Stimulated activated CD4-positive, alpha-beta T cell treated with anti-CD3 and anti-CD28 coated beads, TNF-alpha, amount 100 ng/mL, for 4 hours (primary cell): ENCODE measurements around the gene PHF12.
"Not testable (repeated sequence)": the region's sequence is repeated elsewhere in the genome, so short reads cannot be mapped to it uniquely, and the experiment has no call there.

Source experiments
- DNase-seq, 3 experiments: peaks; one replicate each; pipeline ENCODE4 v3.0.0-alpha.2; 2020; ENCODE audit warnings: low read depth in 3 of 3

The PHF12 gene

DNA sequence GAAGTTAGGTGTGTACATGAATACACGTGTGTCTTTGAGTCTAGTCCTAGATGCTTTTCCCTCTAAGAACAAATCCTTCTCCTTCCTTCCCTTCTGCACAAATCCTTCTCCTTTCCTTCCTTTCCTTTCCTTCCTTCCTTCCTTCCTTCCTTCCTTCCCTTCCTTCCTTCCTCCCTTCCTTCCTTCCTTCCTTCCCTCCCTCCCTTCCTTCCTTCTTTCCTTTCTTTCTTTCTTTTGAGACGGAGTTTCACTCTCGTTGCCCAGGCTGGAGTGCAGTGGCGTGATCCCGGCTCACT lies 47.8 kb downstream of the PHF12 start:
- not testable (repeated sequence) for DNase-seq

DNA sequence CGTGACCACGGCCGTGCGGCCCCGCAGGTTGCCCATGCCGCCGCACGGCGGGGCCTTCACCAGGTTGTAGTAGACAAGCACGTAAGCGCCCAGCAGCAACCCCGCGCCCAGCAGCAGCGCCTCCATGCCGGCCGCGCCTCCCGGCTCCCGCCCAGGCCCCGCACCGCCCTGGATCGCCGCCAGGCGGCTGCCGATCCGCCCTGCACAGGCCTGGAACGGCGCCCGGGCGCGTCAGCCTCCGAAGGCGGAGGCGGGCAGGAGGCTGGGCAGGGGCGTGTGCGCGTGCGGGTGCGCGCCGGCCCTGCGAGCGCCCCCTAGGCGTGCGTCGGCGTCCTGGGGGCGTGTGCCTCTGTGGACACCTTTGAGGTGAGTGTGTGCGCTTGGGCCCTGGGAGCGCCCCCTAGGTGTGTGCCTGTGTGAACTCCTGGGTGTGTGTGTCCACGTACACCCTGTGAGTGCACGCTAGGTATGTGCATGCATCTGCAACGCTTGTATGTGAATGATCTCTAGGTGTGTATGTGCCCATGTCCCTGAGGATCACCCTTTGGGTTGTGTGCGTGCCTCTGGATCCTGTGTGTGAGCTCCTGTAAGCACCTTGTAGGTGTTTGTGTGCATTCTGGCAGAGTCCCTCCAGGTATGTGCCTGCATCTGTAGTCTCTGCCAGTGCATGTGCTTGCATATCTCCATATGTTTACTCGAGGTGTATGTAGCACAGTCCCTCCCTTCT lies 48.3 kb downstream of the PHF12 start, which contains the start of gene DHRS13:
TSS of gene DHRS13 (minus strand) at position 261 of the 727 bp plus-strand sequence. CDS start at position 126, 135 bp downstream.
- peak; percentile 85 to 92 (median 88) for DNase-seq

DNA sequence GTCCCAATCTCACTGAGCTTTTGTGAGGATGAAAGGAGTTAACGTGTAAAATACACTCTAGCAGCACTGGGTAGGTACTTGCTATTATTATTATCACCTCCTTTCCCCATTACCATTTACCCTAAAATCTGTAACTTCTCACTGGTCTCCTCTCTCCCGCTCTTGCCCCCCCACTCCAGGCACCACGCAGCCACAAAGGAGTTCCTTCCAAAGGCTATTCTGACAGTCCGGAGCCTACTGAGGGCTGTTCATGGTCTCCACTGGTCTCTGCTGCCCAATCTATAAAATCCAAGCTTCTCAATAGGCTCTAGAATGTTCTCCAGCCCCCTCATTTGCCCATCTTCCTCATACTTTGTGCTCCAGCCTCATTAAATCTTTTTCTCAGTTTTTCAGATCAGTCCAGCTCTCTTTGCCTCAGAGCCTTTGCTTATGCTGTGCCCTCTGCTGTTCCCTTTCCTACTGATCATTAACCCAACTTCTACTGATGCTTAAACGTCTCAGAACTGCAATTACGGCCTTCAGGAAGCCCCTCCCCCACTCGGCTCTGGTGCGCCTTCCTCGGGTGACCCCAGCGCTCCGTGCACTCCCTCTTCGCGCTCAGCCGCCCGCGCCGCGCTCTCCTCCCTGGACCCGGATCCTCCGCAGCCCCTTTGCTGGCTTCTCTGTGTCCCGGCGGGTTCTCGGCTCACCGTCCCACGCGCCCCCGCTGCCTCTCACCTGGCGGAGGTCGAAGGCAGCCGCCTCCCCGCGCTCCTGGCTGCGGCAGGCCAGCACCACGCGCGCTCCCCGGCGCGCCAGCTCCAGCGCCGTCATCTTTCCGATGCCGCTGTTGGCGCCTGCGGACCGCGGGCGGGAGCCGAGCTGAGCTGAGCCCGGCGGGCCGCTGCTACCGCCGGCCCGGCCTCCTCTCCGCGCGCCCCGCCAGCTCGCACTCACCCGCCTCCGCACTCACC lies 49.2 kb downstream of the PHF12 start:
- DNase-seq = peak in 1 of 3 experiments; percentile 48

DNA sequence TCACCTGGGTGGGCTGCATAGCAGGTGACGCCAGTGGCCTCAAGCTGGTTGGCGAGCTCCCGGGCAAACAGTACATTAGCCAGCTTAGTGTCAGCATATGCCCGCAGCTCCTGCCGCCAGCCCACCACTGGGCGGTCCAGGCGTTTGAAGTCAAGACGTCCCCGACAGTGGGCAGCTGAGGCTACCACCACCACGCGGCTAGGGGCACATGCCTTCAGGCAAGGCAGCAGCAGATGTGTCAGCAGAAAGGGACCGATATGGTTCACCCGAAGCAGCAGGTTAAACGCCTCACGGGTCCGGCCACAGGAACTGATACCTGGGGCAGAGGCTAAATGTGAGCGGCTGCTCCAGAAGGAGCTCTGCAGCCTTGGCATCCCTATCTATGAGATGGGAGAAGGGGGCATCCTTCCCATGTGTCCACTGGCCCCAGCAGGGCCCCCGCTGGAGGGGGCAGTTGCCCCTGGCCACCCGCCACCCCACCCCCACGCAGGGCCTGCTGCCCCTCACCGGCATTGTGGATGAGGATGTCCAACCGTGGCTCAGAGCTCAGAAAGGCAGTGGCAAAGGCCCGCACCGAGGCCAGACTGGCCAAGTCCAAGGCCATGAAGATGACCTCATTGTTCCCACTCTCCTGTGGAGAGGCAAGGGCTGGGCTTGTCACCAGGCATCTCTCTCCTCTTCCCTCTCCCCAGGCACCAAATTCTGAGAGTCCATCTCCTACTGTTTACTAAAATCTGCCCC lies 50.2 kb downstream of the PHF12 start:
- no peak for DNase-seq

DNA sequence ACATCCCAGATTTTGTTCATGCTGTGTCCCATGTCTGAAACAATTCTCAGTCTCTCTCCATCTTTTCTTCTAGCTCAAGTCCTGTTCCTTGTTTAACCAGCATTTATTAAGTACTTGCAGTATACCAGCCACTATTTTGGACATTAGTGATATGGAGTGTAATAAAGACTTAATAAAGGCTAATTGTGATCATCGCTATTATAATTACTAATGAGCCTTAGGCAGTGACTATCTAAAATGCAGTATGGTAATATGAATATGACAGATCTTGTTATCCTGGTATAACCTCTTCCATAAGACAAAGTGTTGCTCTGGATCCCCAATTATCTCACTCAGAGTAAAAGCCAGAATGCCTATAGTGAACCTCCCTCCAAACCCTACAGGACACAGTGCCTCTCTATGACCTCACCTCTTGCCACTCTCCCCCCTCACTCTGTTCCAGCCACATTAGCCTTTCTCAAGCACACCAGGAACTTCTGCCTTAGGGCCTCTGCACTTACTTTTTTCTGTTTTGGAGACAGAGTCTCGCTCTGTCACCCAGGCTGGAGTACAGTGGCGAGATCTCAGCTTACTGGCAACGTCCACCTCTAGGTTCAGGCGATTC lies 52.0 kb downstream of the PHF12 start:
- DNase-seq = no peak

DNA sequence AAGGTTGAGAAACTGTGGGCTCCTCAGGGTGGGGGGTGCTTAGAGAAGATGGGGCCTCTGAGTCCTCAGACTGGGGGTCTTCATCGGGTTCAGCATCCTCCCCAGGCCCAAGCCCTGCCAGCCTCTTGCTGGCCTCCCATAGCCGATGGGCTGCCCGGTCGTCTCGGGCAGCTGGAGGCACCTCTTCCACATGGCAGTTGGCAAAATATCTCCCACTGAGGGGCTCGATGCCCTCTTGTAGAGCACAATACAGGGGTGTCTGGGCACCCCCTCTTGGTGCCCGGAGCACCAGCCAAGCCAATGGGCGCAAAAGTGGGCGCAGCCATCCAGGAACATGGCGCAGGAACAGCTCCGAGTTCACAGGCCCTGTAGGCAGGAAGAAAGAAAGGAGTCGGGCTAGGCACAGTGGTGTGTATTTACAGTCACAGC lies 52.8 kb downstream of the PHF12 start:
- DNase-seq = no peak

DNA sequence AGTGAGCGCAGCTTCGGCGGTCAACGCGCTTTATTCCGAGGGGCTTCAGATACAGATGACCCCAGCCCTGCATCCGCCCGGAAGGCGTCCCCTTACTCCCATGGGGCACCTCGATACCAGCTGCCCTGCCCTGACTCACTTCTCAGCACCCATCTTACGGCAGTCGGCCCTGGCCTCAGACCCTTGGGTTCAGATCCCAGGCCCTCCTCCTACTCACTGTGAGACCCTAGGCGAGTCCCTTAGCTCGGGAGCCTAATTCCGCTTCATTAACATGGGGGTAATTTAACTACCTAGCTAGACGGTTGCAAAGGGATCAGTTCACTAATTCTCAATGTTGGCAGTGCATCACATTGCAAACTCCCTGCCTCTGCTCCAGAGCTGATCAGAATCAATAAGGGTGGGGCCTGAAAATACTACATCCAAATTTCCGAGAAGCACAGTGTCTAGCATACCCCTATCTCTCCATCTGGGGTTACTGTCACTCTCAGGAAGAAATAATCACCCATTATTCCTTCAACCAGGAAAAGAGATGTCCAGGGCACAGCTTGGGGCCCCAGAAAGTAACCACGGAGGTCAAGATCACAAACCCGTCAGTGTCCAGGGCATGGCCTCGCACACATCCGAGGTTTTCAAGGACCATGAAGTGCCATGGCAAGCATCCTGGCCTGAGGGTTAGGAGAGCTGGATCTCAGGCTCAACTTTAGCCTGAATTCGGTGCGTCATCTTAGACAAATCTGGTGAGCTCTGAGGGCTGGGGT lies 53.4 kb downstream of the PHF12 start:
- DNase-seq = peak in 1 of 3 experiments; percentile 32

DNA sequence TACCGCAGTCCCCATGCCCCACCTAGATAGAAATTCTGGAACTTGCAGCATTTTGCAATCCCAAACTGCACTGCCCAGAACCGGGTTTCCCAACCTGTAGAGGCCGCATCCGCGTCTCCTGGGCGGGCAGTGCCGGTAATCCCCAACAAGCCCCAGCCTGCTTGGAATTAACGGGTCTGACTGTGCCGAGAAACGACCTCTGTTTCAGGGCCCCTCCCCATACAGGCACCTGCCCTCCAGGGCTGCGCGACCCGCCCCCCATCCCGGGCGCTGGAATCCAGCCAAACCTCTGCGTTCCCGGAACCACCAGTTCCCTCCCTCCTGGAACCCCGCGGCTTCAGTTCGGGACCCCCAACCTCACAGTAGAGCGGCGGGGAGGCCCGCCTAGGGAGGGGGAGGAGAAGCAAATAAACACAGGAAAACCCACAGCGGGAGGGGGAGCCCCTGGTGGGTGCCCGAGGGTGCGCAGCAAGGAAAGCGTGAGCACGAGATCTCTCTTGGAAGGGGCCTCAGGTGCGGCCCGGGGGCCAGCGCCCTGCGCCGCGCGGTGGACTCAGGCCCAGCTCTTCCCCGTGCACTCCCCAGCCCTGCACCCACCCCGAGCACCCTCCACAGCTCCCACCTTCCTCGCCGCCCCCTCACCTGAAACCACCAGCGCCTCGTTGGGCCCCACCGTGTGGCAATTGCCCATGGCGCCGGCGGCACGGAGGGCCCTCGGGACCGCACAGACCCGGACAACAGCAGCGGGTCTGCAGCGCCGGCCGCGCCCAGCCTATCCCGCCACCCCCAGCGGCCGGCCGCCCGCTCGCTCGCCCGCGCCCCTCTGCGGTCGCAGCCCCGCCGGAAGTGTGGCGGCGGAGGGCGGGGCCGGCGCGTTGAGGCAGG lies 54.2 kb downstream of the PHF12 start, which contains the start of gene FLOT2:
TSS of gene FLOT2 (minus strand) at position 850 of the 885 bp plus-strand sequence. CDS start at position 691, 159 bp downstream.
- peak; percentile 35 to 45 (median 41) for DNase-seq

DNA sequence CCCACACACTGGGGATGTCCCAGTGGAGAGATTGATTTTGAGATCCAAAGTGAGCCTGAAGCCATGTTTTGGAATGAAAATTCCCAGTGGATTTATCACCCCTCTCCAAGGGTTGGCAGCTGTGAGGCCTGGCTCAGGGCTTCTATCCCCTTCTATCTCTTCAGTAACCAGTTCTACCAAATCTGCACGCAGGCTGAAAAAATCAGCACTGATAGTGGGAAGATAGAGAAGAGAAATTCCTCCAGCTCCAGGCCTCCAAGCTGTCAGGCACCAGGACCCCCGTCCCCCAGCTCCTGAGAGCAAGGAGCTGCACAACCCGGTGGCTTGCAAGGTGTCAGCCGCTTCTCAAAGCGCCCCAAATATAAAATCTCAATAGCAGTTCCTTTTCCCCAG lies 54.8 kb downstream of the PHF12 start:
- DNase-seq = no peak

DNA sequence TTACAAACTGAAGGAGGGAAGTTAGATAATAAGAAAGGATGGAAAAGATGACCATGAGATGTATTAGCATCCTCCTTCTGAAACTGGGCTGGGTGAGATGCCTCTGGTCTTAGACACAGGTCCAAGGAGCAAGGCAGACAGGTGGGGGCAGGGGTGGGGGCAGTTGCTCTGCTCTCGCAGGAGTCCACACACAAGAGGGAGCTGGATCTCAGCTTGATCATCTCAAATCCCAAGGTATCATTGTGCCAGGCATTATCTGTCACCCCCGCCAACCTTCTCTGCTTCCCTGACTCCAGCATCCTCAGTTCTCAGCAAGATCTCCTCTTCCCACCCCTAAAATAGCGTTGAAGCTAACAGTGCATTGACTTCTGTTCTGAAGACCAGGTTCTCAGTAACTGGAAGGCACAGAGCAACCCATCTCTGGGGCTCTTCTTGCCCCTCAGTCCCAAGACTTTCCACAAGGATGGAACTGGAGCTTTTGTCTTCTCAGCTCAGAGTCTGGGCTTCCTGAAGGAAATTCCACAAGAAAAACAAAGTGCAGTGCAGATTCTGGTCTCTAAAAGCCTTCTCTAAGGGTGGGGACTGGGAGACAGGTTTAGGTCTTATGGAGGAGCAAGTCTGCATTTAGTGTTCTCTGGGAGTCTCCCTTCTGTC lies 55.4 kb downstream of the PHF12 start:
- no peak for DNase-seq

DNA sequence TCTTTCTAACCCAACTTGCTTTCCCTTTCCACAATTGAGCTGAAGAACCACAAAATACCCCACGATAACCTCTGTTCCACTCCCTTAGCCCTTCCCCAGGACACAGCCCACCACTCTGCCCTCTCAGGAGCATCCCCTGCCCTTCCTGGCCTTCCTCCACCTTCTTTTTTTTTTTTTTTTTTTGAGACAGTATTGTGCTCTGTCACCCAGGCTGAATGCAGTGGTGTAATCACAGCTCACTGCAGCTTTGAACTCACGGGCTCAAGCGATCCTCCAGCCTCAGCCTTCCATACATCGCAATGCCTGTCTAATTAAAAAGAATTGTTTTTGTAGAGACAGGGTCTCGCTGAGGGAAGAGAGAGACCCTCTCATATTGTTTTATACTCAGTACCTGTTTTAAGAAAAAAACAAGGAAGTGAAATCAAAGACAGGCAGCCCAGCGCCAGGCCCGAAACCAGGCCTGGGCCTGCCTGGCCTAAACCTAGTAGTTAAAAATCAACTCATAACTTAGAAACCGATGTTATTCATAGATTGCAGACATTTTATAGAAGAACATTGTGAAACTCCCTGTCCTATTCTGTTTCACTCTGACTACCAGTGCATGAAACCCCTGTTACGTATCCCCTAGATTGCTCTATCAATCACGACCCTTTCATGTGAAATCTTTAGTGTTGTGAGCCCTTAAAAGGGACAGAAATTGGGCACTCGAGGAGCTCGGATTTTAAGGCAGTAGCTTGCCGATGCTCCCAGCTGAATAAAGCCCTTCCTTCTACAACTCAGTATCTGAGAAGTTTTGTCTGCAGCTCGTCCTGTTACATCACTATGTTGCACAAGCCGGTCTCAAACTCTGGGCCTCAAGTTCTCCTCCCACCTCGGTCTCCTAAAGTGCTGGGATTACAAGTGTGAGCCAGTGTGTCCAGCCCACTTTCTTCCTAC lies 57.8 kb downstream of the PHF12 start:
- not testable (repeated sequence) for DNase-seq

DNA sequence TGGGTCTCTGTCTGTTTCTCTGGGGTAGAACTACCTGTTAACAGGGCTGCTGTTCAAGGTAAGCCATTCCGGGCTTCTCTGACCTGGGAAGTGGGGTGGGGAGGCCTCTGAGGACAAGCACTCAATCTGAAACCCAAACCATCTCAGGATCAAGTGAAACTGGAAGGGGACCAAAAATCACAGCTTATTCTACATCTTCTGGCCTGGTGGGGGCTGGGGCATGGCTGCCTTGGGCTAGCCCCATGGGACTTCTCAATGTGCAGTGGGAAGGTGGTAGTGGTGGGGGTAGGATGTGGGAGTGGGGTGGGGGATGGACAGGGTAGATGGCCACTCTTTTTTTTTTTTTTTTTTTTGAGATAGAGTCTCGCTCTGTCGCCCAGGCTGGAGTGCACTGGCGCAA lies 59.3 kb downstream of the PHF12 start:
- DNase-seq = no peak

DNA sequence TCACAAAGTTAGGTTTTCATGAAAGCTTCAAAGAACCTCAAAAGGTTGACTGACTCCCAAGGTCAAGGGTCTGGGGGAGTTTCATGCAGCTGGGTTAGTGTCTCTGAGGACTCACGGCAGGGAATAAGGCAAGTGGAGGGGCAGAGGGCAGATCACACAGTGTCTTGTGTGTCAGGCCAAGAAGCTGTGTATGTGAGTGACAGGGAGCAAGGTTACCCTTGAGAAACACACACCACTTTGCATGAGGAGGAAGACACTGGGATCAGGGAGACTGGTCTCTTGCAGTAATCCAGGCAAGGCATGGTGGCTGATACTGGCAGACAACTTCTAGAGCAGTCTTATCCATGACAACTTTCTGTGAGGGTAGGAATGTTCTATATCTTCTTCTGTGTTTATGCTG lies 60.1 kb downstream of the PHF12 start:
- no peak for DNase-seq

DNA sequence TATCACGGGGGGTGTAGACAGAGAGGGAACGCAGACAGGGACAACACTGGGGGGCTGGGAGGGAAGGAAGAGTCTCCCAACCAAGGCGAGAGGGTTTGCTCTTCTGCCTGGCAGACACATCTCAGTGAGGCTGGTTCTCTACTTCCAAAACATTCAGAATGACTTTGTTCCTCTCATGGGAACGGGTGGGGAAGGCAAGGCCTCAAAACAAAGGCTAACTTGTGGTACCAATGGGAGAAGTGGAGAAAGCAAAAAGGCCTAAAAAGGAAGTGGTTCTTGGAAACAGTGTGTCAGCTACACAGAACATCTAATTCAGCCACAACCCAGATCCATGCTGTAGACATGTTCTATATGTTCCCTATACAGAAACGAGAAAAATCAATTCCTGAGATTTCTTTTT lies 61.3 kb downstream of the PHF12 start:
- no peak for DNase-seq

DNA sequence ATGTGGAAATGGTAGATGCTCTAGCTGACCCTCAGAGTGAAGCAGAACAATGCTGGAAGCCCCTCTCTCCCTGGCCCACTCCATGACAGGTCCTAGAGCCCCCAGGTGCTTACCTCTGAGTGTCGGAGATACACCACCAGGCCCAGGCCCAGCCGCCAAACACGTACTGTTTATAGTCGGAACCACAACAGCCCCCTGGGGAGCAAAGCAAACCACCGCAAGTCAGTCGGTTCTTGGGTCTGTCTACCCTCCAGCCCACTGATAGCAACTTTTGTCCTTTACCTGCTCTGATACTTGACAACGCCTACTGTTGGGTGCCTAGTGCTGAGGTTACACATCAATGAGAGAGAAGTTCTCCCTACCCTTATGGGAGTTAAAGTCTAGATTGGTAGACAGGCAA lies 62.5 kb downstream of the PHF12 start:
- DNase-seq = no peak

DNA sequence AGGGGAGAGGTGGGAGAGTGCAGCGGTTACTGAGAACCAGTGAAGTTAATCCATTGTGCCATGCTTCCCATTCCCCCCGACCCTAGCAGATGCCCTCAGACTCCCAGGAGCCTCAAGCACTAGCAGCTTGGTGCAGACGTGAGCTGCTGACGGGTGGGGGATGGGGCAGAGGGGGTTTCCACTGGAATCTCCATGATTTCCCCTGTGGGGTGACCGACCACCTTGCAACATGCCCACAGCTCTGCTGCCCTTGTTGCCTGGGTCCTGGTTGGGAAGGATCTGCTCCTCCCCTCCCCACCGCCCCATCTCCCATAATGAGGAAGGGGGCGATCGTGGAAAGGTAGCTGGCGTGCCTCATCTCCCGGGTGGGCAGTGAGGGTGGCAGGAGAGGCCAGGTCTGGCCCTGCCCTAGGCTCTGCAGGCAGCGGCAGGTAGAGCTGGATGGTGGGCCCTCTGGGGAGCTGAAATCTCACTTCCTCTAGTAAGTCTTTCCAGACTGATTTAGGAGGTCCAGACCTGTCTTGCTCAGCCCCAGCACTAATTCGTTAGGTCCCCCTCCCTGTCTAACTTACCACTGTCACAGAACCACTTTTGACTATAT lies 63.3 kb downstream of the PHF12 start:
- no peak for DNase-seq

DNA sequence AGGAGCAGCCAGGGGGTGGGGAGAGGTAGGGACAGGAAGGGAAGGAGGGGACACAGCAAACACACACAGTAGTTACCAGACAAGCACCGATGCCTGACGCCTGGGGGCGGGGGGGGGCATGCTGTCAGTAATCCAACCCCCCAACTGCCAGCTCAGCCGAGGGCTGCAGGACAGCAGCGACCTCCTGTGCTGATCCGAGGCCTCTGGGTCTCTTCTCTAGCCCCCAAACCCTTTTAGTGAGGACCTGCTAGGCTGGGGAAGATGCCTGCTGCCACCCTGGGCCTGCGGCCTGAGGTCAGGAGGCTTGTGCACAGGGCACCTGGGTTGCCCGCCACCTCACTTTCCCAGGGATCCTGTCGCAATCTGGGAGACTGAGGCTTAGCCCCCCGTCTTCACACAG lies 65.4 kb downstream of the PHF12 start:
- DNase-seq = no peak

DNA sequence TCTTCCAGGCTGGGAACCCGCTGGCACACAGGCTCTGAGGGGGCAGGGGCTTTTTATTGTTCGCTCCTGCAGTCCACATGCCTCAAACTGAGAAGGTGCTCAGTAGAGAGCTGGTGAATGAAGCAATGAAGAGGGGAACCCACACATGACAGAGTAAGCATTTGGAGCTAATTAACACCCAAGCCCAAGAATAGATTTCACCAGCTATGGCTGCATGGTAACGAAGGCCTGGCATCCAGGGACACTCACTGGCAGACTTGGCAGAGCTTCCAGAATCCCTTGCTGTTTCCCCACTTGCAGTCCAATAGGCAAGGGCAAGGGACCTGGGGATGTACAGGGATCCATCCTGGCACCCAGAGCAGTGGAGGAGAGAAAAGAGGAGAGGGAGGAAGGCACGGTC lies 66.0 kb downstream of the PHF12 start:
- DNase-seq = no peak
